HK-2 (cell line): Measurements from ENCODE around the gene EMILIN2.

Experiments used
- DNase-seq: peaks from one replicate; pipeline ENCODE4 v3.0.0-alpha.2; 2018; ENCODE audit not compliant: unreplicated experiment

EMILIN2 gene

GRCh38 chr18:2954869-2955645 lies 108.3 kb downstream of the EMILIN2 start:
- DNase-seq = no peak

DNA sequence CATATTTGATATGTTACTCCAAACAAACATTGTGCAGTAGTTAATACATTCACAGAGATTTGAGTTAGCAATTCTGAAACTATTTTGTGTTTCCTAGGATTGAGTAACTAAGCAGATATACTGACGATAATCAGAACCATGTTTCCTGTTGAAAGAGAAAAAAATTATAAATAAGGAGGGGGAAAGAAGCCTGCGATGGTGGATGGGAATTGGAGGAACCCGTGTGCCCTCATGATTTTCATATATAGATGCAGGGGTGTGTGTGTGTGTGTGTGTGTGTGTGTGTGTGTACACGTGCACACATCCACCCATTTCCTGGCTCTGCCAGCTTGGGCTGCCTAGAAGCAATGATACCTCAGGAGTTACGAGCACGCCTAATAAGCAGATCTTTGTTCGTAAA lies 109.2 kb downstream of the EMILIN2 start:
- no peak for DNase-seq

GRCh38 chr18:2958819-2959298 lies 112.1 kb downstream of the EMILIN2 start:
- no peak for DNase-seq

GRCh38 chr18:2959341-2959740 lies 112.5 kb downstream of the EMILIN2 start:
- no peak for DNase-seq

GRCh38 chr18:2960983-2961696 lies 114.3 kb downstream of the EMILIN2 start:
- no peak for DNase-seq

- no peak for DNase-seq
Measured at GRCh38 chr18:2961821-2962220, 115.0 kb downstream of the EMILIN2 start.

DNA sequence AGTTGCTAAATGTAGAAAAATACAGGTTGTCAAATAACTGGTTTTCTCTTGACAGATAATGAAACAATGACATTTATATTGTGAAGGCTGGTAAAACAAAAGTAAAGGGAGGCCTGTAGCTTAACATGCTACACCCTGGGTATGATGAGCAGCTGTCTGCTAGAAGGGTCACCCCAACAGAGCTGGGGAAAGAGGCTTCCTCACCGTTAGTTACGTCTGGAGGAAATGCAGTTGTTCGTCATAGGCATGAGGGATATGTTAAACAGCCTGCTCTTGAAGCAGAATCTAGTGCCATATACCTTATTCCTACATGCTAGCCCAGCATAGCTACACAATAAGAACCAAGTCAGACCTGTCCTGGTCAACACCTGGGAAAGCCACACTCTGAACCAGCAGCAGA lies 116.2 kb downstream of the EMILIN2 start:
- no peak for DNase-seq

DNA sequence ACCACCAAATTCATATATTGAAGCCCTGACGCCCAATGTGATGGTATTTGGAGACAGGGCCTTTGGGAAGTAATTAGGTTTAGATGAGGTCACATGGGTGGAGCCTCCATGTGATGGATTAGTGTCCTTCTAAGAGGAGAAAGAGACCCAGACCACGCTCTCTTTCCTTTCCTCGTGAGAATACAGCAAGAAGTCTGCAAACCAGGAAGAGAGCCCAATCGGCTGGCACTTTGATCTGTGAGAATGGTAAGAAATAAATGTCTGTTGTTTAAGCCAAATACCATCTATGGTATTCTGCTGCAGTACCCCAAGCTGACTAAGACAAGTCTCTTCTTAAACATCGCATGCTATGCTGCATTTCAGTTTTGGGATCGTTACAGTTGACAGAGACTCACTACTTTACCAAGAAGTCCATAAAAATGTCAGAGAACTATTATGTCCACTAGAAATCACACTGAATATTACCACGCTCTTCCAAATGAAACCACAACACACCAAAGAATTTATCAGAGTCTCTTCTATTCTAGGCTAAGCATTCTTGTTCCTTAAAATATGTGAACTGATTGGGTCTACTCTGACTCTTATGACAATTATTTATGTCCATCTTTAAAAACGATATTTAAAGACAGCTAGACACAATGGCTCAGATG lies 117.7 kb downstream of the EMILIN2 start:
- DNase-seq = no peak
